ENCODE data around the gene RASL10B.

The RASL10B gene

GRCh38 chr17:35786941-35787432 lies 55.5 kb downstream of the RASL10B start:
- H3K4me3 ChIP-seq (ENCODE audit: low read depth, low read length): no peak overlapping the region
- no peak for DNase-seq (ENCODE audit: low read depth)
- no peak for TF ChIP-seq CTCF (IDR thresholded peaks at IDR 0.05; ENCODE audit: low read depth, low read length, missing control alignments)
- in situ Hi-C loops (cut with HindIII; ENCODE audit: low sequenced_read_pairs): no loop called here

- in situ Hi-C loops (cut with HindIII; ENCODE audit: low sequenced_read_pairs): no loop called here
- DNase-seq (ENCODE audit: low read depth): no peak
- TF ChIP-seq CTCF (IDR thresholded peaks at IDR 0.05; ENCODE audit: low read depth, low read length, missing control alignments): no peak
- H3K4me3 ChIP-seq (ENCODE audit: low read depth, low read length): no peak overlapping the region
These were observed 57.3 kb downstream of the RASL10B start for GRCh38 chr17:35788477-35789368.

- no peak overlapping the region for H3K4me3 ChIP-seq (ENCODE audit: low read depth, low read length)
- DNase-seq (ENCODE audit: low read depth): no peak
- in situ Hi-C loops (cut with HindIII; ENCODE audit: low sequenced_read_pairs): no loop called here
- TF ChIP-seq CTCF (IDR thresholded peaks at IDR 0.05; ENCODE audit: low read depth, low read length, missing control alignments): no peak
These were observed 59.4 kb downstream of the RASL10B start for GRCh38 chr17:35790841-35791240.

GRCh38 chr17:35791681-35792350 lies 60.4 kb downstream of the RASL10B start:
- in situ Hi-C loops (cut with HindIII; ENCODE audit: low sequenced_read_pairs): no loop called here
- DNase-seq (ENCODE audit: low read depth): no peak
- H3K4me3 ChIP-seq (ENCODE audit: low read depth, low read length): no peak overlapping the region
- no peak for TF ChIP-seq CTCF (IDR thresholded peaks at IDR 0.05; ENCODE audit: low read depth, low read length, missing control alignments)
